ENCODE measurements around the gene GPR33.

GPR33 gene

DNA sequence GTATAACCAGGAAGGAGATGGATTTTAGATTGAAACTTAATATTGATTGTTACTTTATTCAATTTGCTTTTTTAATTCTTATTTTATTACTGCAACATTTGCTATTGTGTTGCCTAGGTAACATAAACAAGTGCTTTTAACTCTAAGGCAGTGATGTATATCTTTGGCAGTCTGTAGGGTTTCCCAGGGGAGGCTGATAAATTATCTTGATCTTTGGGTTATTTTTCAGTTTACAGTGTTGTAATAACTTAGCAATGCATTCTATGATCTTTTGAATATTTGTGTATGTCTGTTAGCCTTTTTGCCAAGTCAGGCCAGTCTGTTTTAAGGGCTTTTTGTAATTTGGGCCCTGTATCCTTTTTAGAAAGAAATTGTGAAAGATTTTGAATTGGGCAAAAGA is 22.7 kb downstream of the GPR33 start:
- no peak for TF ChIP-seq ZBTB7A (IDR thresholded peaks at IDR 0.05; ENCODE audit: low read depth)
- no peak for TF ChIP-seq NFIC (IDR thresholded peaks at IDR 0.05)
- no peak for TF ChIP-seq TEAD4 (IDR thresholded peaks at IDR 0.05)
- no peak for TF ChIP-seq YY1 (IDR thresholded peaks at IDR 0.05; ENCODE audit: low read depth)
- TF ChIP-seq, protein P1, sequence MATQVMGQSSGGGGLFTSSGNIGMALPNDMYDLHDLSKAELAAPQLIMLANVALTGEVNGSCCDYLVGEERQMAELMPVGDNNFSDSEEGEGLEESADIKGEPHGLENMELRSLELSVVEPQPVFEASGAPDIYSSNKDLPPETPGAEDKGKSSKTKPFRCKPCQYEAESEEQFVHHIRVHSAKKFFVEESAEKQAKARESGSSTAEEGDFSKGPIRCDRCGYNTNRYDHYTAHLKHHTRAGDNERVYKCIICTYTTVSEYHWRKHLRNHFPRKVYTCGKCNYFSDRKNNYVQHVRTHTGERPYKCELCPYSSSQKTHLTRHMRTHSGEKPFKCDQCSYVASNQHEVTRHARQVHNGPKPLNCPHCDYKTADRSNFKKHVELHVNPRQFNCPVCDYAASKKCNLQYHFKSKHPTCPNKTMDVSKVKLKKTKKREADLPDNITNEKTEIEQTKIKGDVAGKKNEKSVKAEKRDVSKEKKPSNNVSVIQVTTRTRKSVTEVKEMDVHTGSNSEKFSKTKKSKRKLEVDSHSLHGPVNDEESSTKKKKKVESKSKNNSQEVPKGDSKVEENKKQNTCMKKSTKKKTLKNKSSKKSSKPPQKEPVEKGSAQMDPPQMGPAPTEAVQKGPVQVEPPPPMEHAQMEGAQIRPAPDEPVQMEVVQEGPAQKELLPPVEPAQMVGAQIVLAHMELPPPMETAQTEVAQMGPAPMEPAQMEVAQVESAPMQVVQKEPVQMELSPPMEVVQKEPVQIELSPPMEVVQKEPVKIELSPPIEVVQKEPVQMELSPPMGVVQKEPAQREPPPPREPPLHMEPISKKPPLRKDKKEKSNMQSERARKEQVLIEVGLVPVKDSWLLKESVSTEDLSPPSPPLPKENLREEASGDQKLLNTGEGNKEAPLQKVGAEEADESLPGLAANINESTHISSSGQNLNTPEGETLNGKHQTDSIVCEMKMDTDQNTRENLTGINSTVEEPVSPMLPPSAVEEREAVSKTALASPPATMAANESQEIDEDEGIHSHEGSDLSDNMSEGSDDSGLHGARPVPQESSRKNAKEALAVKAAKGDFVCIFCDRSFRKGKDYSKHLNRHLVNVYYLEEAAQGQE (IDR thresholded peaks at IDR 0.05; ENCODE audit: low read depth), result no peak
- no peak for TF ChIP-seq CREB1 (IDR thresholded peaks at IDR 0.05; ENCODE audit: low read depth)
- TF ChIP-seq EGR1 (IDR thresholded peaks at IDR 0.05), result no peak
- no peak for TF ChIP-seq TAF1 (IDR thresholded peaks at IDR 0.05; ENCODE audit: low read depth)
- TF ChIP-seq, protein P2, sequence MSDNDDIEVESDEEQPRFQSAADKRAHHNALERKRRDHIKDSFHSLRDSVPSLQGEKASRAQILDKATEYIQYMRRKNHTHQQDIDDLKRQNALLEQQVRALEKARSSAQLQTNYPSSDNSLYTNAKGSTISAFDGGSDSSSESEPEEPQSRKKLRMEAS (IDR thresholded peaks at IDR 0.05), result no peak
- TF ChIP-seq RAD21 (IDR thresholded peaks at IDR 0.05; ENCODE audit: low read depth), result no peak
- TF ChIP-seq EP300 (IDR thresholded peaks at IDR 0.05; ENCODE audit: borderline replicate concordance), result no peak
- TF ChIP-seq, protein P3, sequence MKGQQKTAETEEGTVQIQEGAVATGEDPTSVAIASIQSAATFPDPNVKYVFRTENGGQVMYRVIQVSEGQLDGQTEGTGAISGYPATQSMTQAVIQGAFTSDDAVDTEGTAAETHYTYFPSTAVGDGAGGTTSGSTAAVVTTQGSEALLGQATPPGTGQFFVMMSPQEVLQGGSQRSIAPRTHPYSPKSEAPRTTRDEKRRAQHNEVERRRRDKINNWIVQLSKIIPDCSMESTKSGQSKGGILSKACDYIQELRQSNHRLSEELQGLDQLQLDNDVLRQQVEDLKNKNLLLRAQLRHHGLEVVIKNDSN (IDR thresholded peaks at IDR 0.05), result no peak
- no peak for TF ChIP-seq CEBPB (IDR thresholded peaks at IDR 0.05)
- TF ChIP-seq TCF12 (IDR thresholded peaks at IDR 0.05; ENCODE audit: low read depth), result no peak
- TF ChIP-seq FOXM1 (IDR thresholded peaks at IDR 0.05; ENCODE audit: borderline replicate concordance, low read depth), result no peak

DNA sequence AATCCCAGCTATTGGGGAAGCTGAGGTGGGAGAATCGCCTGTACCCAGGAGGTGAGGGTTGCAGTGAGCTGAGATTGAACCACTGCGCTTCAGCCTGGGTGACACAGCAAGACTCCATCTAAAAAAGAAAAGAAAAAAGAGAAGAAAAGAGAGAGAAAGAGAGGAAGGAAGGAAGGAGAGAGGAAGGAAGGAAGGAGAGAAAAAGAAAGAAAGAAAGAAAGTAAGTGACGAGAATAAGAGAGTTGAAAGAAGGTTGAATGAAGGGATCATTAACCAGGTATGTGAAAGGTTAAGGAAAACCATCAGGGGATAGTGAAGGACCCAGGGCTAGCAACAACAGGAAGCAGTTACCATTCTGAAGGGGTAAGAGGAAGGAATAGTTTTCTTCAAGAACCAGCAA is 26.3 kb downstream of the GPR33 start:
- TF ChIP-seq, protein P1 (IDR thresholded peaks at IDR 0.05; ENCODE audit: low read depth), result no peak
- TF ChIP-seq EGR1 (IDR thresholded peaks at IDR 0.05) (no peak), RAD21 (IDR thresholded peaks at IDR 0.05; ENCODE audit: low read depth) (no peak), NFIC (IDR thresholded peaks at IDR 0.05) (no peak), CREB1 (IDR thresholded peaks at IDR 0.05; ENCODE audit: low read depth) (no peak)
- TF ChIP-seq, protein P3 (IDR thresholded peaks at IDR 0.05), result no peak

DNA sequence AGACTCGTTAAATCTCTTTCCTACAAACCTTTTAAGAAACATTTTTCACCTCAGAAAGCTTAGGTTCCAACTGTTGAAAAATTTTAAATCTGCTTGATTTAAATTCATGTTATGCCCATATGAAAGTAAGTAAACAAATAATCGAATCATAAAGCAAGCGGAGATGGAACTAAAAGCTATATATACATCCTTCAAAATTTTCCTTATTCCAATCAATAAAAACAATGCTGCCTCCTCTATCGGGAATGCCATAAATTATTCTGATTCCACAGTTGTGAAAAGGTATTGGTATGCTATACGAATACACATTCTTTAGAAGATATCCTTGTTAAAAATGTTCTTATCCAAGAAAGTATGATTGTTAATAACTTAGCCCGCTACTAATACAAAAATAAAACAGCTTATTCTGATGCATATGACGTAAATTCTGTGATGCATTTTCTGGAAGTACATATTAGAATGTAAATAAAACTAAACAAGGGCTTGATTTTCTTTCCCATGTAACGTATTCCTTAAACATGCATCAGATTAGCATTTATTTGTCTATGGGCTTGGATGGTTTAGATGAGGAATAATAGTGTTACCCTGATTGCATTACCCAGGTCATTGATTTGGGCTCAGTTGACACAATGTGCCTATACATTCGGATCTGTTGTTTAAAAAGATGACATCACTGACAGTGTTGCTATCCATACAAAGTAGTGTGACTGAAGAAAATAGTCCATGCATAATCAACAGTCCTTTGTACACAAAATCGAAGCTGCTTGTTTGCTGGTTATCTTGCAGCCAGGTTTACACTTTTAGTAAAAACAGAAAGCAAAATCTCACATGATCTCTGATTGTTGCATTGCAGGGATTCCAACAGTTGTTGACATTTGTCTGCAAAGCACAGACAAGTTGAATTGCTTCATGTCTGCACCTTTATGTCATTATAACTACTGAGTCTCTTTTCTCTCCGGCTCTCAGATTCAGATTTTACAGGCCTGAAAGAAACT is 29.9 kb downstream of the GPR33 start:
- TF ChIP-seq TCF12 (IDR thresholded peaks at IDR 0.05; ENCODE audit: low read depth) (no peak), TAF1 (IDR thresholded peaks at IDR 0.05; ENCODE audit: low read depth) (no peak), YY1 (IDR thresholded peaks at IDR 0.05; ENCODE audit: low read depth) (no peak), NFIC (IDR thresholded peaks at IDR 0.05) (no peak), CEBPB (IDR thresholded peaks at IDR 0.05) (no peak), TEAD4 (IDR thresholded peaks at IDR 0.05) (no peak), ZBTB7A (IDR thresholded peaks at IDR 0.05; ENCODE audit: low read depth) (no peak), EP300 (IDR thresholded peaks at IDR 0.05; ENCODE audit: borderline replicate concordance) (no peak), EGR1 (IDR thresholded peaks at IDR 0.05) (no peak), RAD21 (IDR thresholded peaks at IDR 0.05; ENCODE audit: low read depth) (no peak), CREB1 (IDR thresholded peaks at IDR 0.05; ENCODE audit: low read depth) (no peak), FOXM1 (IDR thresholded peaks at IDR 0.05; ENCODE audit: borderline replicate concordance, low read depth) (no peak)
- TF ChIP-seq, protein P3 (IDR thresholded peaks at IDR 0.05), result no peak
- TF ChIP-seq, protein P1 (IDR thresholded peaks at IDR 0.05; ENCODE audit: low read depth), result no peak
- TF ChIP-seq, protein P2 (IDR thresholded peaks at IDR 0.05), result no peak
